K562 (cell line): ENCODE data around the gene PSORS1C1. TPM values are rescaled to one million over a fixed set of nuclear protein-coding genes. Genes with fewer than 3 reads are reported as not detected.
"Not testable (repeated sequence)": the region's sequence is repeated elsewhere in the genome, so short reads cannot be mapped to it uniquely, and the experiment has no call there.

Experiments used
- ATAC-seq: fragments of 200-7000 bp; cut with Tn5 transposase; 3 replicates; pipeline ENCODE4 v1.9.1; 2020; ENCODE audit warnings: moderate library complexity
- BruUV-seq: library from RNA; stranded (reverse); fragments of 400-500 nt; replicated peaks from 2 replicates; lab custom pipeline; 2021; lab: Mats Ljungman, UMichigan
- CTCF ChIA-PET: fragments of 300-600 bp; formaldehyde crosslinking; extraction: SDS; loops from one replicate; lab custom pipeline; 2021; ENCODE audit warnings: low intra/inter-chr PET ratio; lab: Yijun Ruan, JAX
- POLR2A ChIA-PET: fragments of 300-600, 350-650 bp; sonication (Branson Sonifier 250); formaldehyde crosslinking; extraction: SDS; loops from one replicate; lab custom pipeline; 2021; ENCODE audit warnings: antibody characterized with exemption, inconsistent platforms; lab: Yijun Ruan, JAX
- DNase-seq, 4 experiments: peaks; one replicate each; pipeline versions ENCODE4 v3.0.0 to v3.0.0-alpha.2; 2011 to 2018; ENCODE audit warnings: low spot score in 3 of 4, mixed read lengths in 3 of 4; ENCODE audit errors: extremely low read depth in 1 of 4
- FAIRE-seq: peaks from 2 replicates; lab custom pipeline; 2011; peaks lifted over from hg19 to GRCh38; lab: Jason Lieb, UNC
- H2AFZ ChIP-seq: 2 replicates; pipeline ENCODE4 v1.6.0; 2011; ENCODE audit warnings: low read depth, low read length, control low read depth, inconsistent platforms
- H3K27ac ChIP-seq: fragments of 200-600 bp; 3 replicates; pipeline ENCODE4 v1.8.0; 2011; ENCODE audit warnings: low read depth, mild to moderate bottlenecking, control low read depth, inconsistent platforms, low read length, moderate library complexity, mixed read lengths; ENCODE audit errors: extremely low read depth
- H3K27me3 ChIP-seq, 2 experiments: fragments of 300-600 bp in 1 of 2; 2 replicates in 1 of 2; 3 replicates in 1 of 2; pipeline versions ENCODE4 v1.6.0 to v1.8.0; 2011; ENCODE audit warnings: inconsistent platforms in 2 of 2, low read length in 2 of 2, mild to moderate bottlenecking in 1 of 2, mixed read lengths in 1 of 2, moderate library complexity in 1 of 2; ENCODE audit not compliant: control insufficient read depth in 2 of 2, insufficient read depth in 2 of 2
- H3K36me3 ChIP-seq: fragments of 300-600 bp; 3 replicates; pipeline ENCODE4 v1.8.0; 2011; ENCODE audit warnings: mild to moderate bottlenecking, low read length, inconsistent platforms; ENCODE audit not compliant: control insufficient read depth, insufficient read depth
- H3K4me1 ChIP-seq, 2 experiments: fragments of 200-600 bp in 1 of 2; replicated peaks in 1 of 2; 2 replicates in 1 of 2; 3 replicates in 1 of 2; pipeline versions ENCODE4 v1.5.1 to v1.8.0; 2011; ENCODE audit warnings: inconsistent platforms in 2 of 2, low read length in 2 of 2, mild to moderate bottlenecking in 1 of 2, mixed read lengths in 1 of 2, moderate library complexity in 1 of 2; ENCODE audit not compliant: control insufficient read depth in 2 of 2, insufficient read depth in 2 of 2
- H3K4me2 ChIP-seq: 2 replicates; pipeline ENCODE4 v1.6.1; 2011; ENCODE audit warnings: low read length, control low read depth, inconsistent platforms, mixed read lengths; ENCODE audit not compliant: insufficient read depth
- H3K4me3 ChIP-seq: fragments of 200-600 bp; sonication (generic), shearing (Covaris generic); 2 replicates; pipeline ENCODE4 v1.5.1; 2016; ENCODE audit warnings: control low read depth, inconsistent platforms
- H3K79me2 ChIP-seq: fragments of 200-600 bp; 3 replicates; pipeline ENCODE4 v1.8.0; 2011; ENCODE audit warnings: low read length, inconsistent platforms; ENCODE audit not compliant: control insufficient read depth, insufficient read depth
- H3K9ac ChIP-seq, 2 experiments: 2 replicates each; pipeline versions ENCODE4 v1.6.0 to v1.6.1; 2011; ENCODE audit warnings: low read depth in 2 of 2, low read length in 2 of 2, control low read depth in 1 of 2, inconsistent platforms in 1 of 2, mild to moderate bottlenecking in 1 of 2, mixed read lengths in 1 of 2; ENCODE audit not compliant: insufficient read depth in 1 of 2
- H3K9me1 ChIP-seq: one replicate; pipeline ENCODE4 v1.6.0; 2011; ENCODE audit warnings: inconsistent platforms, mild to moderate bottlenecking, low read length, moderate library complexity; ENCODE audit not compliant: control insufficient read depth, insufficient read depth
- H3K9me3 ChIP-seq: replicated peaks from 2 replicates; pipeline ENCODE4 v1.5.1; 2011; ENCODE audit warnings: low read depth, low read length, inconsistent platforms; ENCODE audit not compliant: control insufficient read depth, insufficient read depth
- H4K20me1 ChIP-seq: replicated peaks from 2 replicates; pipeline ENCODE4 v1.6.1; 2011; ENCODE audit warnings: low read length, inconsistent platforms, mixed read lengths; ENCODE audit not compliant: control insufficient read depth, insufficient read depth
- WGBS: fragments of 100-300 bp; shearing (Covaris generic); methylation state at CpG from one replicate; pipeline ENCODE4 v1.1.6; 2016; ENCODE audit warnings: low coverage, mixed read lengths; ENCODE audit not compliant: insufficient coverage; ENCODE audit errors: missing lambda C conversion rate; 5-methylcytosine and 5-hydroxymethylcytosine counted together
- in situ Hi-C: fragments of 300-500 bp; cut with MboI; formaldehyde crosslinking; loops from 4 replicates; pipeline ENCODE4 v1.15.0; 2018; ENCODE audit warnings: inconsistent platforms, mixed read lengths
- intact Hi-C: fragments of 100-400 bp; cut with micrococcal nuclease; formaldehyde crosslinking; loops from 2 replicates; pipeline ENCODE4 v1.14.2; 2022
- polyA plus RNA-seq, 8 experiments: library from polyadenylated mRNA; depleted of rRNA in 4 of 8; stranded (reverse) in 5 of 8; unstranded in 3 of 8; fragments of >200 nt; fragmentation: Nextera tagmentation in 2 of 8; fragmentation: Illumina TruSeq in 1 of 8; extraction: Ambion mirVana in 2 of 8; extraction: Trizol in 1 of 8; gene quantifications; 2 replicates each; pipeline versions ENCODE4 v1.2.1 to v1.2.3, GENCODE V29; 2011 to 2014; ENCODE audit warnings: inconsistent platforms in 1 of 8, missing spikeins in 1 of 8
- small RNA-seq: library from RNA; depleted of rRNA; stranded (forward); fragments of <200 nt; gene quantifications from one replicate; pipeline ENCODE3, GENCODE V24; 2014
- total RNA-seq, 7 experiments: library from RNA; depleted of rRNA in 6 of 7; stranded (reverse); fragments of >200 nt in 6 of 7; fragmentation: Illumina TruSeq in 2 of 7; extraction: Trizol in 2 of 7; gene quantifications; 2 replicates each; pipeline versions ENCODE4 v1.2.1 to v1.2.3, GENCODE V29; 2011 to 2021; ENCODE audit warnings: low replicate concordance in 1 of 7

PSORS1C1 gene
- total and polyA plus RNA-seq, 9 of the 15 experiments (the other 6 are each of a cell fraction or from before 2014, with no cell fraction given), result 0.11 TPM; not detected in 8

- POLR2A ChIA-PET, H3K9ac ChIP-seq, in situ Hi-C loops, H3K4me2 ChIP-seq, H3K4me1 ChIP-seq, BruUV-seq, H2AFZ ChIP-seq, ATAC-seq, H3K4me3 ChIP-seq, H3K9me1 ChIP-seq, FAIRE-seq, DNase-seq, H3K36me3 ChIP-seq, H3K27me3 ChIP-seq, intact Hi-C loops, H3K27ac ChIP-seq, H3K9me3 ChIP-seq, H3K79me2 ChIP-seq, H4K20me1 ChIP-seq: not testable (repeated sequence)
- WGBS, result 37% methylated on average over 3 of the region's 3 CpGs
- CTCF ChIA-PET, result interaction anchor here (0.7 to 1.2 kb wide), 2 partner anchors 52 to 119 kb away, joined by 3 to 4 read pairs; no protein-coding TSS in a partner anchor
These were observed 74.6 kb downstream of the PSORS1C1 start for GRCh38 chr6:31189223-31189622.

Small RNA genes lying within 50 kb of the gene (small RNA-seq; reads per million reads assigned to genes)
- not detected for gene POLR2LP1
- not detected for gene RNU6-1133P

Other genes with a start within 250 kb of the PSORS1C1 start
Only the 7 nearest of the 15 such genes appear.
- not detected in 2 replicates for gene MUC22, start 104.3 kb upstream of the PSORS1C1 start, total RNA-seq (2014; rRNA removed)
- gene MUC22, start 104.3 kb upstream of the PSORS1C1 start, total RNA-seq (2014; rRNA removed; fragmentation: Illumina TruSeq; extraction: Trizol), result not detected in 2 replicates
- not detected in 2 replicates for gene MUC22, start 104.3 kb upstream of the PSORS1C1 start, total RNA-seq (2015; rRNA removed; fragmentation: Illumina TruSeq; extraction: Trizol)
- not detected in 2 replicates for gene MUC22, start 104.3 kb upstream of the PSORS1C1 start, total RNA-seq (2021)
- not detected in 2 replicates for gene MUC22, start 104.3 kb upstream of the PSORS1C1 start, polyA plus RNA-seq (2011; rRNA removed)
- gene MUC22, start 104.3 kb upstream of the PSORS1C1 start, polyA plus RNA-seq (2014; fragmentation: Illumina TruSeq; extraction: Trizol), result 0.01 TPM in 1 of 2 replicates, not detected in the other
- gene MUC22, start 104.3 kb upstream of the PSORS1C1 start, polyA plus RNA-seq (2014; fragmentation: Nextera tagmentation; extraction: Ambion mirVana), result not detected
- 0.03 TPM in 1 of 2 replicates, not detected in the other for gene MUC22, start 104.3 kb upstream of the PSORS1C1 start, polyA plus RNA-seq (2014; rRNA removed)
- not detected in 2 replicates for gene C6orf15, start 2.2 kb upstream of the PSORS1C1 start, total RNA-seq (2014; rRNA removed)
- not detected in 2 replicates for gene C6orf15, start 2.2 kb upstream of the PSORS1C1 start, total RNA-seq (2014; rRNA removed; fragmentation: Illumina TruSeq; extraction: Trizol)
- gene C6orf15, start 2.2 kb upstream of the PSORS1C1 start, total RNA-seq (2015; rRNA removed; fragmentation: Illumina TruSeq; extraction: Trizol), result not detected in 2 replicates
- not detected in 2 replicates for gene C6orf15, start 2.2 kb upstream of the PSORS1C1 start, total RNA-seq (2021)
- not detected in 2 replicates for gene C6orf15, start 2.2 kb upstream of the PSORS1C1 start, polyA plus RNA-seq (2011; rRNA removed)
- gene C6orf15, start 2.2 kb upstream of the PSORS1C1 start, polyA plus RNA-seq (2014; fragmentation: Illumina TruSeq; extraction: Trizol), result not detected in 2 replicates
- not detected for gene C6orf15, start 2.2 kb upstream of the PSORS1C1 start, polyA plus RNA-seq (2014; fragmentation: Nextera tagmentation; extraction: Ambion mirVana)
- gene C6orf15, start 2.2 kb upstream of the PSORS1C1 start, polyA plus RNA-seq (2014; rRNA removed), result not detected in 2 replicates
- gene CDSN, start 5.6 kb downstream of the PSORS1C1 start, total RNA-seq (2014; rRNA removed), result not detected in 2 replicates
- gene CDSN, start 5.6 kb downstream of the PSORS1C1 start, total RNA-seq (2014; rRNA removed; fragmentation: Illumina TruSeq; extraction: Trizol), result not detected in 2 replicates
- not detected in 2 replicates for gene CDSN, start 5.6 kb downstream of the PSORS1C1 start, total RNA-seq (2015; rRNA removed; fragmentation: Illumina TruSeq; extraction: Trizol)
- gene CDSN, start 5.6 kb downstream of the PSORS1C1 start, total RNA-seq (2021), result not detected in 2 replicates
- not detected in 2 replicates for gene CDSN, start 5.6 kb downstream of the PSORS1C1 start, polyA plus RNA-seq (2011; rRNA removed)
- gene CDSN, start 5.6 kb downstream of the PSORS1C1 start, polyA plus RNA-seq (2014; fragmentation: Illumina TruSeq; extraction: Trizol), result not detected in 2 replicates
- not detected for gene CDSN, start 5.6 kb downstream of the PSORS1C1 start, polyA plus RNA-seq (2014; fragmentation: Nextera tagmentation; extraction: Ambion mirVana)
- not detected in 2 replicates for gene CDSN, start 5.6 kb downstream of the PSORS1C1 start, polyA plus RNA-seq (2014; rRNA removed)
- gene PSORS1C2, start 24.3 kb downstream of the PSORS1C1 start, total RNA-seq (2014; rRNA removed), result not detected in 2 replicates
- not detected in 2 replicates for gene PSORS1C2, start 24.3 kb downstream of the PSORS1C1 start, total RNA-seq (2014; rRNA removed; fragmentation: Illumina TruSeq; extraction: Trizol)
- gene PSORS1C2, start 24.3 kb downstream of the PSORS1C1 start, total RNA-seq (2015; rRNA removed; fragmentation: Illumina TruSeq; extraction: Trizol), result not detected in 2 replicates
- gene PSORS1C2, start 24.3 kb downstream of the PSORS1C1 start, total RNA-seq (2021), result not detected in 2 replicates
- not detected in 2 replicates for gene PSORS1C2, start 24.3 kb downstream of the PSORS1C1 start, polyA plus RNA-seq (2011; rRNA removed)
- not detected in 2 replicates for gene PSORS1C2, start 24.3 kb downstream of the PSORS1C1 start, polyA plus RNA-seq (2014; fragmentation: Illumina TruSeq; extraction: Trizol)
- gene PSORS1C2, start 24.3 kb downstream of the PSORS1C1 start, polyA plus RNA-seq (2014; fragmentation: Nextera tagmentation; extraction: Ambion mirVana), result not detected
- not detected in 2 replicates for gene PSORS1C2, start 24.3 kb downstream of the PSORS1C1 start, polyA plus RNA-seq (2014; rRNA removed)
- gene CCHCR1, start 43.0 kb downstream of the PSORS1C1 start, total RNA-seq (2014; rRNA removed), result 37.6 and 40.3 TPM in 2 replicates
- 26.2 and 29.8 TPM in 2 replicates for gene CCHCR1, start 43.0 kb downstream of the PSORS1C1 start, total RNA-seq (2014; rRNA removed; fragmentation: Illumina TruSeq; extraction: Trizol)
- 32.2 and 34.8 TPM in 2 replicates for gene CCHCR1, start 43.0 kb downstream of the PSORS1C1 start, total RNA-seq (2015; rRNA removed; fragmentation: Illumina TruSeq; extraction: Trizol)
- gene CCHCR1, start 43.0 kb downstream of the PSORS1C1 start, total RNA-seq (2021), result 35.0 and 45.8 TPM in 2 replicates
- 31.2 and 32.0 TPM in 2 replicates for gene CCHCR1, start 43.0 kb downstream of the PSORS1C1 start, polyA plus RNA-seq (2011; rRNA removed)
- gene CCHCR1, start 43.0 kb downstream of the PSORS1C1 start, polyA plus RNA-seq (2014; fragmentation: Illumina TruSeq; extraction: Trizol), result 29.3 and 36.1 TPM in 2 replicates
- gene CCHCR1, start 43.0 kb downstream of the PSORS1C1 start, polyA plus RNA-seq (2014; fragmentation: Nextera tagmentation; extraction: Ambion mirVana), result 1 to 10 TPM; 1.2 to 1.8 TPM
- 45.9 and 47.3 TPM in 2 replicates for gene CCHCR1, start 43.0 kb downstream of the PSORS1C1 start, polyA plus RNA-seq (2014; rRNA removed)
- gene TCF19, start 43.8 kb downstream of the PSORS1C1 start, total RNA-seq (2014; rRNA removed), result 42.5 and 68.9 TPM in 2 replicates
- 19.3 and 19.4 TPM in 2 replicates for gene TCF19, start 43.8 kb downstream of the PSORS1C1 start, total RNA-seq (2014; rRNA removed; fragmentation: Illumina TruSeq; extraction: Trizol)
- 29.6 and 33.1 TPM in 2 replicates for gene TCF19, start 43.8 kb downstream of the PSORS1C1 start, total RNA-seq (2015; rRNA removed; fragmentation: Illumina TruSeq; extraction: Trizol)
- gene TCF19, start 43.8 kb downstream of the PSORS1C1 start, total RNA-seq (2021), result 30.2 and 31.1 TPM in 2 replicates
- 18.2 and 23.0 TPM in 2 replicates for gene TCF19, start 43.8 kb downstream of the PSORS1C1 start, polyA plus RNA-seq (2011; rRNA removed)
- 25.7 and 29.2 TPM in 2 replicates for gene TCF19, start 43.8 kb downstream of the PSORS1C1 start, polyA plus RNA-seq (2014; fragmentation: Illumina TruSeq; extraction: Trizol)
- gene TCF19, start 43.8 kb downstream of the PSORS1C1 start, polyA plus RNA-seq (2014; fragmentation: Nextera tagmentation; extraction: Ambion mirVana), result 1 to 10 TPM; 4.2 to 4.6 TPM
- gene TCF19, start 43.8 kb downstream of the PSORS1C1 start, polyA plus RNA-seq (2014; rRNA removed), result 30.0 and 33.6 TPM in 2 replicates
- gene POU5F1, start 55.9 kb downstream of the PSORS1C1 start, total RNA-seq (2014; rRNA removed), result not detected in 2 replicates
- not detected in 2 replicates for gene POU5F1, start 55.9 kb downstream of the PSORS1C1 start, total RNA-seq (2014; rRNA removed; fragmentation: Illumina TruSeq; extraction: Trizol)
- not detected in 2 replicates for gene POU5F1, start 55.9 kb downstream of the PSORS1C1 start, total RNA-seq (2015; rRNA removed; fragmentation: Illumina TruSeq; extraction: Trizol)
- gene POU5F1, start 55.9 kb downstream of the PSORS1C1 start, total RNA-seq (2021), result 2.0 and 2.3 TPM in 2 replicates
- gene POU5F1, start 55.9 kb downstream of the PSORS1C1 start, polyA plus RNA-seq (2011; rRNA removed), result not detected in 2 replicates
- not detected in 2 replicates for gene POU5F1, start 55.9 kb downstream of the PSORS1C1 start, polyA plus RNA-seq (2014; fragmentation: Illumina TruSeq; extraction: Trizol)
- gene POU5F1, start 55.9 kb downstream of the PSORS1C1 start, polyA plus RNA-seq (2014; fragmentation: Nextera tagmentation; extraction: Ambion mirVana), result under 1 TPM; 0.06 to 0.10 TPM
- gene POU5F1, start 55.9 kb downstream of the PSORS1C1 start, polyA plus RNA-seq (2014; rRNA removed), result not detected in 2 replicates